ENCODE data around the gene CADM3.

Gene CADM3

DNA sequence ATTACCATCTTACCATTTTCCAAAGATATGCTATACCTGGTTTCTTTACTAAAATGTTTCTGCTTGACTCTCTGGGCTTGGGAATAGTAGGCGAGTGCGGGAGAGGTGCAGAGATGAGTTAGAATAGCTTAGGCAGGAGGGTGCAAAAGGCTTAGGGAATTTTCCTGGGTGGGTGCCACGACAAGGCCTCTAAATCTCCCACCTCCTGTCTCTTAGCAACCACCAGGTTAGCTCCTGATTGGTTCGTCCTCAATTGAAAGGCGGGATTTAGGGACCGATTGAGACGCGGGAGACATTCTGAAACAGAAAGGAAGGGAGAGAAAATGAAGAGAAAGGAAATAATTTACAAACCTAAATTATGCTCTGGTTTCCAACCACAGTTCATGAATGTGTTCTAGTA, 36.4 kb downstream of the CADM3 start:
- DNase-seq = no peak

GRCh38 chr1:159208175-159208825, 36.9 kb downstream of the CADM3 start:
- DNase-seq = no peak

DNA sequence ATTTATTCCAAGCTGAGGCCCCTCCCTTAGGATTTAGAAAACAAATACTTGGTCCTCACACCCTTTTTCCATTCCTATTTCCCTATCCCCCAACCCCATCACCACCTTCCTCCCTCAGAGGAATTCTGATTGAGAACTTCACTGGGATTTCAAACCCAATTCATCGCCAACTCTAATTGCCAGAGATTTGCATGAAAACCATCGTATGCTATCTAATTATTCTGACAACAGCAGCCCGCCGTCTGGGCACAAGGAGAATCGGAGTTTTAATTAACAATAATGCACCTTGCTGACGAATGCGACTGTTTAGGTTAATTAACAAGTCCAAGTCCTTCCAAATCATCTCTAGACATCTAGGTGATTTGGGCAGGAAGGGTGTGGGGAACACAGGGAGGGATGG, 37.6 kb downstream of the CADM3 start:
- DNase-seq = no peak

DNA sequence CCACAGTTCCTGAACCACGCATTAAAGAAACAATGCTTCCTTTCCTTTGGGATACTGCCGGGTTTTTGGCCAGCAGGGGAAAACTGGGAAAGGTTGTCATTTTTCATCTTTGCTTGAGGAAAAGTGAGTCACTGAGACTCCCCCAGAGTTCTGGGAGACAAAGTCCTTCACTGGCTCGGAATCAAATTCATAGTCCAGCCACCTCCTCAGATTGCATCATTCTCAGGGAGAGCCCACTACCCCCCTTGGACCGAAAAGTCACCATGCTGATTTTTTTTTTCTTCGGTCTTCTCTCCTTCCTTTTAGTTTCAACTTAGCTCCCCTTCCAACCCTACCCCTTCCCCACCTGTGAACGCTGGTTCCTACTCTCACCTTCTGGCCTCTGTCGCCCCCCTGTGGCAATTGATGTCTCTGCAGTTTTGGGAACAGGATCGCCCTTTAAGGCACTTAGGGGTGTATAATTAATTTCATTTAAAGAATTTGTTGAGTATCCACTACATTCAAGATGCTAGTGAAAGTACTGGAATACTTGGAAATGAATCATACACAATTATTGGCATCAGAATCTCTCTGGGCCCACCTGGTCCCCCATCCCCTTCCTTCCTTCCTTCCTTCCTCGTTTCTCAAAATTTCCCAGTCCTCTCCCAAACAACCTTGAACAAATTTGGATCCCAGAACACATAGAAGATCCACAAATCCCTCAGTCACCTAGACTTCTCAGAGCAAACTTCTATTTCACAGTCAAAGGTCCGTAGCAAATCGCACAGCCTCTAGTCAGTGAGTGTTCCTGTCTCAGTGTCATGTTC, 40.1 kb downstream of the CADM3 start:
- no peak for DNase-seq

DNA sequence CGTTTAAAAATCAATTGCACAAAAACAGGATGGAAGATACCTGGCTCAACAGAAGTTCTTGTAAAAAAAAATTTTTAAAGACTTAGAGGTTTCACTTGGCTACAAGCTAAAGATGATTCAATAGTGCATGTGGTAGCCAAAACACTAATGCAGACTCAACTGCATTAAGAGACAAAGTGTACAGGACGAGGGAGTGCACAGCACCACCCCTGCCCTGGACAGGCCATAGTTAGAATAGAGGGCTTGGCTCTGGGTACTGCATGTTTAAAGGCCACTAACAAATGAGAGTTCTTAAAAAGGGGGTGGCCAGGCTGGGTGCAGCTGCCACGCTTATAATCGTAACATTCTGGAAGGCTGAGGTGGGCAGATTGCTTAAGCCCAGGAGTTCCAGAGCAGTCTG, 41.2 kb downstream of the CADM3 start:
- no peak for DNase-seq

DNA sequence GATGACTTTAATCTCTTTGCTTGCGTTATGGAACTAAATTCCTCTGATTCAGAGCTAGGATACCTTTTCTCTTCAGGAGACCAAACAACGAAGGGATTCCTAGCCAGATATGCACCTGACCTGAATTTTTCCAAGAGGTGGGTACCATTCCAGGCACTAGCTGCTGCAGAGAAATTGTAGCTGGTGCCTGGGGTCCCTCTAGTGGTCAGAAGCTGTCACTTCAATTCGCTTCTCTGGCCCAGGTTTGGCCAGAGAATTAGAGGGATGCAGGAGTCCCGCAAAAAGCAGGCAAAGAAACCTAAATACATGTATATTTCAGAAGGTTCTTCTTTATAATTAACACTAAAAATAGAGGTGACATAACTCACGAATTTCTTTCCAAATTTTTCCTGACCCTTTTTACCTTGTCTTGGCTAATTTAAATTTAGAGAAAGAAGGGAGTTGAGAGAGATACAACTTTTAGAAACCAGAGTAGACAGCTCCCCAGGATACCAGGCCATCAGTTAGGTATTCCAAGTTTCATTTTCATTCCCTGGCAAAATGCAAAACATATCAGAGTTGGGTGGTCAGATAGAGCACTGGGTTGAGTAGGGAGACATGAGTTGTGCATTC, 42.8 kb downstream of the CADM3 start:
- peak; percentile 29 for DNase-seq

DNA sequence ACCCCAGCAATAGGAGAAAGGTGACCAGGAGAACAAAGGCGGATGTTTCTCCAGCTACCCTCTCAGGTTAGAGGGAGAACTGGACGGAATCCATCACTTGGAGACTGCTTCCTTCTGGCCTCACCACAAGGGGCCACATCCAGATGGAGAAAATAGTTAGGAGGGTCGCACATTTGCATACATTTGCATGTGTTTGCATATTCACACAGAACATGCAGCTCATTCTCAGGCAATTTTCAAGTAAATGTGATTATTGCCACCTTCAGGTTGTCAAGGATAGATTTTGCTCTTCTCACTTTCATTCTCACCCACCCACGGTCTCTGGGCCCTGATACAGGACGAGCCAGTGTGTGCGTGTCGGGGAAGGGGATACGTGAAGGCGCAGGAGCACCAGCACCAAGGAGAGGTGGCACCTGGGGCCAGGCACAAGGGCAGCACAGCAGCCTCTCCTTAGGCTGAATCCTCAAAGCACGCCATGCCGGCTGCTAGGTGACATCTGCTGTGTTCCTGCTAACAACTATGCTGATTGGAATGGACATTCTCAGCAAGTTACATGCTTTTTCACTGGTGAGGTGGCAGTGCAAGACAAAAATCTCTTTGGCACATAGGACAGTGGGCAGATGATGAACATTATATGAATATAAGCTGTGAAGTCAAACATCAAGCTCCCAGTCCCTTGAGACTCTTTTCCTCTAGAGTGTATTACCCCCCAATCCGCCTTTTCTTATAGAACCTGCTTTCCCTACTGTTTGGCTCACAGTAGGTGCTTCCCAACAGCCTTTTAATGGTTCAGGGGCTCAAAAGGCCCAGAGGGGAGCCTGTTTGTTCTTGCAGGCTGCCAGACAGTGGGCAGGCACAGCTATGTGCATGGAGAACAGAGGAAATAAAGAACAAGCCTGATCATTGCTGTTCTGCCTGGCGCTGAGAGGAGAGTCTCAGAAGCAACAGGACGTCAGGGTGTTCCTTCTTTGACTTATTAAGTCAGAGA, 47.5 kb downstream of the CADM3 start:
- DNase-seq = no peak

DNA sequence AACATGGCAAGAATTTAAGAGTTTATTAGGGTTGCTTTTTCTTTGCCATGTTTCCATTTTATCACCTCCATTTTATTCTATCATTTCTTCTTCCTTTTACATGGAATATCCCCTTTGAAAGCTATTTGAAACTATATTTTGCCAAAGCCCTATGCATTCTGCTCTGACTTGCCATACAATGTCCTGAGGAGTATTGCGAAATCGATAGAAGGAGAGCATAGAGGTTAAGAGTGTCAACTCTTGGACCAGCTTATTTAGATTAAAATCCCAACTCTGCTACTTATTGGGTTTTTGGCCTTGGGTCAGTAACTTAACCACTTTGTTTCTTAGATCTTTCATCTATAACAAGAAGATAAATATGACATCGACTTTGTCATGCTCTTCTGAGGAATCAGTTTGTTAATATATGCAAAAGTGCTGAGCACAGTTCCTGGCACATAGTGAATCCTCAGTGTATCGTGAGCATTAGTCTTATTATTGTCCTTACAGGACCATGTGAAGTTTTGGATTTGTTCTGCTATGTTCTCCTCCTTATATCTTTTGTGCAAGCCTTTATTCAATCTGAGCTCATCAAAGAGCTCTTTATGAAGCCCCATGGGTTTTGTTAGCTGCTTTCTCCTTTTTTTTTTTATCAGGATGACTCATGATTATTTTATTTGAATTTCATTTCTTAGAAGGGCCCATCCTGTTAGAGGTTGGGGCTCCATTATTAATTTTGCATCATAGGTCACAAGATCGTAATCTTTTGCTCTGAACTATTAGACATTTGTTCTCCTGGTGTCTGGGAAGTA, 50.9 kb downstream of the CADM3 start:
- DNase-seq = no peak

- DNase-seq = no peak
Measured at GRCh38 chr1:159223004-159223403, 51.6 kb downstream of the CADM3 start.

DNA sequence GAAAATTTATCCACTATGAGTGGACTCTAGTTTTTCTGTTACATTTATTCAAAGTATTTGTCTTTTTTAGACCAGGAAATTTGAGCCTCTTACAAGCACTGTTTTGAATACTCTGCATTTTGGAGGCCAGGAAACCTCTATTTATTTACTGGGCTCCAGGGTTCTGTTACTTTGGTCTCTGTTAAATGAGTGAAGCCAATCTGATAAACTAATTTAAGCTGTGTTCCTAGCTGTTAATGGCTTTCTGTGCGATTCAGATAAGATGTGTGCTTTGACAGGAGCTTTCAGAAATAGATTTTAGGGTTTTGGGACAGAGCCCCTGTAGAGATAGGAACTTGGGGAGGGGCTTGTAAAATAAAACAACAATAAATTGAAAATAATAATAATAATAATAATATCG, 57.1 kb downstream of the CADM3 start:
- DNase-seq = no peak

DNA sequence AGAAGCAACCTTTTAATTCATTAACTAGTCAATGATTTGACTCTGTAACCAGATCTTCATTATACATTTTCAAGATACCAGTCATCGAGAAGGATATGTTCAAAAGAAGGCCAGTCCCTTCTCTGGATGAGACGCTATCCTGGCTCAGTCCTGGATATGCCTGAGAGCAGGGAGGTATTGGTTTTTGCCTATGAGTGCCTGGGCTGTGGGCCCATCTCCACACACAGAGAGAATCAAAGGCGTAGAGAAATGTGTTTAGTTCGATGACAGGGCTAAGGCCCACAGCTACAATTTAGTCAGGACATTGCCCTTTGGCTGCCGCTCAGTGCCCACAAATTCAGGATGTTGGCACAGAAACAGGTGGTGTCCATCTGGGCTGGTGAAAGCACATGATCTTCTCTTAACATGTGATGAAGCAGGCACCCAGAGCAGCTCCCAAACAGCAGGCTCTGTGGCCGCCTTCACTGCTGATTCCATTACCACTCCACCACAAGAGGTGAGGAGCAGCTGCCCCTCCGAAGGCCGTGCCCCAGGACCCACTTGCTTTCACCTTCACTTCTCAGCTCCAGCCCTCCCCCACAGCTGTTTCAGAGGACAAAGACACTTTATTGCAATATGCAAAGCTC, 58.0 kb downstream of the CADM3 start:
- DNase-seq = no peak

GRCh38 chr1:159229896-159230295, 58.5 kb downstream of the CADM3 start:
- DNase-seq = no peak

- DNase-seq = no peak
Measured at GRCh38 chr1:159239551-159240220, 68.3 kb downstream of the CADM3 start.

DNA sequence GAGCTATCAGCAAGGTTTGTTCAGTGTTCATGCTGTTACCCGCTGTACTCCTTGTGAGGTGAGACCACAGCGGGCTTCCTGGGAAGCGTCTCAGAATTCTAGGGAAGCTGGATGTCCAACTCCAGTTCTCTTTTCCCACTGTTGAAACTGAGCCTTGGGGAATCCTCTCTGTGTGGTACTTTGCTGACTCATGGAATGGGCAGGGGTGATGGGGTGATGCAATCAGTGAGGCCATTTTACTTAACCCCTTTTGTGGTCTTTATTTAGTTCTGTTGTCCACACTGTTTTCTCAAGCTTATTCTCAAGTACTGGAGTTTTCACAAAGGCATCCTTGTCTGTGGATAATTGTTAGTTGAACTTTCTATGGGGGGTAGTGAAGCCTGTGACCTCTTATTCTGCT, 75.9 kb downstream of the CADM3 start:
- no peak for DNase-seq

- DNase-seq = no peak
Measured at GRCh38 chr1:159248311-159248710, 76.9 kb downstream of the CADM3 start.

- no peak for DNase-seq
Measured at GRCh38 chr1:159250638-159251216, 79.3 kb downstream of the CADM3 start.

Measured in femur (tissue), 1 donor.